ENCODE measurements around the gene THBD. TPM values are rescaled to one million over a fixed set of nuclear protein-coding genes. Genes with fewer than 3 reads are reported as not detected.
A peak's percentile ranks its signal among the peaks of the same experiment; 100 is the strongest.

THBD gene
- total and polyA plus RNA-seq, 9 of the 15 experiments (the other 6 are each of a cell fraction or from before 2014, with no cell fraction given): 0.07 to 0.49 (median 0.33) TPM

- TF ChIP-seq HES1 (IDR thresholded peaks at IDR 0.05; ENCODE audit: low read depth): no peak
Measured at GRCh38 chr20:23097636-23098580, 48.4 kb upstream of the THBD start (continued).

GRCh38 chr20:23096986-23097520 is 47.6 kb upstream of the THBD start:
- TF ChIP-seq ETV5 (CRISPR knock-in tag; IDR thresholded peaks at IDR 0.05; ENCODE audit: low read depth): no peak
- no peak for TF ChIP-seq HOMEZ (CRISPR knock-in tag; IDR thresholded peaks at IDR 0.05)
- TF ChIP-seq CXXC5 (CRISPR knock-in tag; IDR thresholded peaks at IDR 0.05): no peak
- no peak for TF ChIP-seq ZFP1 (CRISPR knock-in tag; IDR thresholded peaks at IDR 0.05)
- no peak for TF ChIP-seq ZNF24 (IDR thresholded peaks at IDR 0.05)
- TF ChIP-seq, protein P1, sequence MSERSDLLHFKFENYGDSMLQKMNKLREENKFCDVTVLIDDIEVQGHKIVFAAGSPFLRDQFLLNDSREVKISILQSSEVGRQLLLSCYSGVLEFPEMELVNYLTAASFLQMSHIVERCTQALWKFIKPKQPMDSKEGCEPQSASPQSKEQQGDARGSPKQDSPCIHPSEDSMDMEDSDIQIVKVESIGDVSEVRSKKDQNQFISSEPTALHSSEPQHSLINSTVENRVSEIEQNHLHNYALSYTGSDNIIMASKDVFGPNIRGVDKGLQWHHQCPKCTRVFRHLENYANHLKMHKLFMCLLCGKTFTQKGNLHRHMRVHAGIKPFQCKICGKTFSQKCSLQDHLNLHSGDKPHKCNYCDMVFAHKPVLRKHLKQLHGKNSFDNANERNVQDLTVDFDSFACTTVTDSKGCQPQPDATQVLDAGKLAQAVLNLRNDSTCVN (CRISPR knock-in tag; IDR thresholded peaks at IDR 0.05): no peak
- no peaks in the 10 kb centered on the region for H3K9me1 ChIP-seq (ENCODE audit: control insufficient read depth, insufficient read depth, low read length)
- H4K20me1 ChIP-seq (replicated peaks; ENCODE audit: control insufficient read depth, insufficient read depth, low read length): no peaks in the 10 kb centered on the region
- WGBS (ENCODE audit: insufficient coverage, low coverage, missing lambda C conversion rate): 52% methylated on average over 11 of the region's 11 CpGs
- intact Hi-C loops (cut with micrococcal nuclease) (no loop called here), in situ Hi-C loops (cut with MboI) (no loop called here)
- BruUV-seq (replicated peaks): no TSS peak
- no peaks in the 10 kb centered on the region for H3K27me3 ChIP-seq (ENCODE audit: control insufficient read depth in 2 of 2, insufficient read depth in 2 of 2, low read length in 2 of 2)
- no peak overlapping the region for H3K4me3 ChIP-seq
- H3K4me1 ChIP-seq (replicated peaks in 1 of 2; ENCODE audit: control insufficient read depth in 2 of 2, insufficient read depth in 2 of 2, low read length in 2 of 2): peaks cover 8 to 11% of the 10 kb centered on the region in 2 experiments
- no peak overlapping the region for H3K4me2 ChIP-seq (ENCODE audit: insufficient read depth, low read length)
- no peak overlapping the region for H3K27ac ChIP-seq (ENCODE audit: extremely low read depth, low read depth, low read length)
- ATAC-seq (no peak), FAIRE-seq (no peak), DNase-seq (ENCODE audit: extremely low read depth in 1 of 4, low spot score in 3 of 4) (no peak)
- ChIA-PET POLR2A (interaction anchor here (0.6 to 2.1 kb wide), 5 partner anchors 10 to 89 kb away, joined by 3 to 8 read pairs (median 5); no protein-coding TSS in a partner anchor), CTCF (ENCODE audit: low intra/inter-chr PET ratio) (no interaction called here)
- H3K36me3 ChIP-seq (ENCODE audit: control insufficient read depth, insufficient read depth, low read length): no peaks in the 10 kb centered on the region
- H2AFZ ChIP-seq (ENCODE audit: low read depth, low read length): no peak overlapping the region
- peak overlapping the region in 1 of 2 experiments; percentile 56; a peak in 1 of 4 replicates for H3K9ac ChIP-seq (ENCODE audit: insufficient read depth in 1 of 2, low read depth in 2 of 2, low read length in 2 of 2)
- no peaks in the 10 kb centered on the region for H3K9me3 ChIP-seq (replicated peaks; ENCODE audit: control insufficient read depth, insufficient read depth, low read depth, low read length)
- H3K79me2 ChIP-seq (ENCODE audit: control insufficient read depth, insufficient read depth, low read length): no peaks in the 10 kb centered on the region
